NCI-H524 (cell line): ENCODE data around the gene SMIM38.
A peak's percentile ranks its signal among the peaks of the same experiment; 100 is the strongest.

Experiments
- DNase-seq, 2 experiments: peaks; one replicate each; lab custom pipeline; 2025; lab: John Stamatoyannopoulos, UW

SMIM38 gene

GRCh38 chr11:69155302-69156234 is at the start of gene SMIM38:
TSS of gene SMIM38 (plus strand) at chr11:69155935. CDS start at chr11:69157847, 1,912 bp downstream.
- DNase-seq, result no peak

DNA sequence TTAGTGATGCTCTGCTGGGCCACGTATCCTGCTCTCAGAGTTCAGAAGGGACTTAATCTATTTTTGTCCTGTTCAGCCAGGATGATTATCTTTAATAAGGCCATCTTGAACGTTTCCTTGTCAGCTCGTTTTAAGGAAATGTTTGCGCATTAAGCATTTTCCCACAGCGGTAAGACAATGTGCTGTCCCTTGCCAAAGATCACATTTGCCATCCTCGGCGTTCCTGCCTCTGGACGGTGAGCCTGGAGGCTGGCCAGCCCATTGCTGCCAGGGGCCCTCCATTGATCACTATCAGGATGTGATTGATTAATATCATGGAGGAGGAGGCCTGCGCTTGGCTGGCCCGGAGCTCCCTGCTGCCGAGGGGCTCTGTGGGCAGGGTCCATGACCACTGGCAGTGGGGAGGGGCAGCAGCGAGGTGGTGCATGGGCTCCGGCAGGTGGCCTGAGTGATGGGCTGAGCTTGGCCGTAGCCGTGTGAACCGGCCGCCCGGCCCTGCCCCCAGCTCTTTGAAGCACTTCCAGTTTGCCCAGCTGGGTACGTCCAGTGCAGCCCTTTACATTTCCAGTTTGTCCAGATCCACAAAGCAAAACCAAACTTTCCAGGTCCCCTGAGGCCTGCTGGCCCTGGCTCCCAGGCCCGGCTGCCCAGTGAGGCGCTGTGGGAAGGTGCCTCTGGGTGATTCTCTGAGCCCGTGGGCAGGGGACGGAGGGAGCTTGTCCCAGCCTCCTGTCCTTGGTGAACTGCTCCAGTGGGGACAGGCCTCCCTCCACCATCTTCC is 49.5 kb upstream of the SMIM38 start:
- DNase-seq, result no peak

GRCh38 chr11:69107413-69107812 is 48.3 kb upstream of the SMIM38 start:
- no peak for DNase-seq

GRCh38 chr11:69108030-69108429 is 47.7 kb upstream of the SMIM38 start:
- no peak for DNase-seq

GRCh38 chr11:69108559-69108958 is 47.2 kb upstream of the SMIM38 start:
- DNase-seq, result no peak

- DNase-seq, result no peak
Observed at GRCh38 chr11:69109101-69109500, 46.6 kb upstream of the SMIM38 start.

DNA sequence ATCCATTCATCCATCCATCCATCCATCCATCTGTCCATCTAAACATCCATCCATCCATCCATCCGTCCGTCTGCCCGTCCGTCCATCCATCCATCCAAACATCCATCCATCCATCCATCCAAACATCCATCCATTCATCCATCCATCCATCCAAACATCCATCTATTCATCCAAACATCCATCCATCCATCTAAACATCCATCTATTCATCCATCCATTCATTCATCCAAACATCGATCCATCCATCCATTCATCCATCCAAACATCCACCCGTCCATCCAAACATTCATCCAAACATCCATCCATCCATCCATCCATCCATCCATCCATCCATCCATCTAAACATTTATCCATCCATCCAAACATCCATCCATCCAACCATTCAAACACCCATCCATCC is 45.3 kb upstream of the SMIM38 start:
- no peak for DNase-seq

DNA sequence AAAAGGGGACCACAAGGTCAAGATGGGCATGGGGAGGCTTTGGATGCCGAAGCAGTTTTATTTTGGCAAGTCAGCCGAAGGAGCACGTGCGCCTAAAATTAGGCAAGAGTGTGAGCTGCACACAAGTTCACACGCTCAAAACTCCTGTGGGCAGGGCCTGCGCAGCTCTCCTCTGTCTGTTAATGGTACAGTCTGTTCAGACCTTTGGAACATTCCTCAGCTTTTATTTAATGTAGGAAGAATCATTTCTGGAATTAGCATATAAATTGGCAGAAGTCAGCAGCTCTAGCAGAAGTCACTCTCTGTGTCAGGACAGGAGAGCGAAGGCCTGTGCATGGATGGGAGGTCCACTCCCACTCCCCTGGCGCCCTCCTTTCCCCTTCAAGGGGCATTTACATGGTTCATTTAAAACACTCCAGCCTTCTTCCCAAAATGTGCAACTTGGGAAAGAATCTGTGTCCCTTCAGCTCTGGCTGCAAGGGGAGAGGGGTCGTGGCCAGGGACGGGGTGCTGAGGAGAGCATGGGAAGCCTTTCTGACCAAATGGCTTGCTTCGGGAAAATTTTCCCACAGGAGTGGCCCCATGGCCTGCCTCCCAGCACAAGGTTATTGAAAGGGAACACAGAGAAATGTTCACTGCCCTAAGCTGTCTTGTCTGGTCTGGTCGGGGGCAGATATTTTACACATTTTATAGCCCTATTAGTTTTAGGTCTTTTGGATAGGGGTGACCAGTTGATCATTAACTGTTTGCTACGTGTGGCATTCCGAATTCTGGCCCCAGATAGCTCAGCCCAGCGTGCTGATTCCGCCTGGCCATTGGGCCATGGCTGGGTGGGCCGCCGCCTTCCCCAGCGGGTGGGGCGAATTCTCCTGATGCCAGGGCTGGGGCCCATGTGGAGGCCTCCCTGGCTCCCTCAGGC is 43.9 kb upstream of the SMIM38 start:
- no peak for DNase-seq

DNA sequence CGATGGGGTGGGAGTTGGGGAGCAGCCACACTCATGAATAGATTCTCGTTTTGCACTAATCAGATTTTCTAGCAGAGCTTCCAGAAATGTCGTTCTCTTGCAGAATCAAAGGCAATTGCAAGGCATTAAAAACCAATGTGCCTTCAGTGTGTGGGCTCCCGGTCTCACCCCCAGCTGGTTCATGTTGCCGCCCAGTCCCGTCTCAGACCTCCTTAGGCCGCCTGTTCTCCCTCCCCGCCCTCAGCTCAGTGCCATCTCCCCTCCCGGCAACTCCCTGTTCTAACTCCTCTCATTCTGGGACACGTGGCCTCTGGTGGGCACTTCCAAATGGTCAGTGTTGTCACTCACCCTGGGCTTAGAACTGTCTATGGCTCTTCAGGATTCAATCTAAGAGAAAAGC is 42.5 kb upstream of the SMIM38 start:
- DNase-seq, result no peak

DNA sequence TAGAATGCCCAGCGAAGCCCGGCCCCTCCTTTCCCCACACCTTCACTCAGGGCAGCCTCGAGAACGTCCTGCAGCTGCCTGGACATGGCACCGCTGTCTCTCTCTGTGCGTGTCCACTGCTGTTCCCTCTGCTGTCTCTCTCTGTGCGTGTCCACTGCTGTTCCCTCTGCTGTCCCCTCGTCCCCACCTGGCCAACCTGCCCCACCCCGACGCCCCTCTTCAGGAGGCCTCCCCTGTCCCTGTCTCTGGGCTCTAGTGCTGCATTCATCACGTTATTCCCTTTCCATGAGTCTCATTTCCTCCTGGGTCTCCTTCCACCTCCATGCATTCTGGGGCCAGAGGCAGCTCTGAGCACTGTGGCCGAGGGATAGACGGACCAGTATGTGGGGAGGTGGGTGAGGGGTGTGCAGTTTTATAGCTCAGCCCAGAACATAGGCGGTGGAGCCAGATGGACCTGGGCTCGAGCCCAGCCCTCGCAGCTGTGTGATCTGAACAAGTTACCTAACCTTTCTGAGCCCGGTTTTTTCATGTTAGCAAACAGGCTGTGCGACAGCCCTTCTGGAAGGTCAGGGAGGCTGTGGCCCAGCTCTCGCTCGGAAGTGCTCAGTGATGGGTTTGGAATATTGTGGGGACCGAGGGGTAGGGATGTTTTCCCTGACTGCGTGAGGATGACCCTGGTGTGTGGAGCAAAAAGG is 41.9 kb upstream of the SMIM38 start:
- no peak for DNase-seq

DNA sequence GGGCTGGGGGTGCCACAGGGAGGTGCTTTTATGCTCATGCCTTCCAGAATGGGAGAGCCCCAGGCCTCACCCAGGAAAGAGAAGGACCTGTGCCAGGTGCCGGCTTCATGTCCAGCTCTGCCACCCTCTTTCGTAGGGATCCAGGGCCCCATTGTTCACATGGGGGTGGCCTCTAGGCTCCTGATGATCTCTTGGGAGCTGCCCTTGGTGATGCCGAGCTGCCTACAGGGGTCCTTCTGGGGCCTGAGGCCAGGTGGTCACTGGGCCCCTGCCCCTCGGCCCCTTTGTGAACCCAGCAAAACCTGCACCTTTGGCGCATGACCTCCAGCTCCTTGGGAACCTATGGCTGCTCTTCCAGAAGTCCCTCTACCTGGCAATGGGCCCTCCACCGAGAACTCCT is 41.4 kb upstream of the SMIM38 start:
- DNase-seq, result no peak

- peak; percentile 49 to 91 for DNase-seq
Observed at GRCh38 chr11:69114811-69115523, 40.8 kb upstream of the SMIM38 start.

DNA sequence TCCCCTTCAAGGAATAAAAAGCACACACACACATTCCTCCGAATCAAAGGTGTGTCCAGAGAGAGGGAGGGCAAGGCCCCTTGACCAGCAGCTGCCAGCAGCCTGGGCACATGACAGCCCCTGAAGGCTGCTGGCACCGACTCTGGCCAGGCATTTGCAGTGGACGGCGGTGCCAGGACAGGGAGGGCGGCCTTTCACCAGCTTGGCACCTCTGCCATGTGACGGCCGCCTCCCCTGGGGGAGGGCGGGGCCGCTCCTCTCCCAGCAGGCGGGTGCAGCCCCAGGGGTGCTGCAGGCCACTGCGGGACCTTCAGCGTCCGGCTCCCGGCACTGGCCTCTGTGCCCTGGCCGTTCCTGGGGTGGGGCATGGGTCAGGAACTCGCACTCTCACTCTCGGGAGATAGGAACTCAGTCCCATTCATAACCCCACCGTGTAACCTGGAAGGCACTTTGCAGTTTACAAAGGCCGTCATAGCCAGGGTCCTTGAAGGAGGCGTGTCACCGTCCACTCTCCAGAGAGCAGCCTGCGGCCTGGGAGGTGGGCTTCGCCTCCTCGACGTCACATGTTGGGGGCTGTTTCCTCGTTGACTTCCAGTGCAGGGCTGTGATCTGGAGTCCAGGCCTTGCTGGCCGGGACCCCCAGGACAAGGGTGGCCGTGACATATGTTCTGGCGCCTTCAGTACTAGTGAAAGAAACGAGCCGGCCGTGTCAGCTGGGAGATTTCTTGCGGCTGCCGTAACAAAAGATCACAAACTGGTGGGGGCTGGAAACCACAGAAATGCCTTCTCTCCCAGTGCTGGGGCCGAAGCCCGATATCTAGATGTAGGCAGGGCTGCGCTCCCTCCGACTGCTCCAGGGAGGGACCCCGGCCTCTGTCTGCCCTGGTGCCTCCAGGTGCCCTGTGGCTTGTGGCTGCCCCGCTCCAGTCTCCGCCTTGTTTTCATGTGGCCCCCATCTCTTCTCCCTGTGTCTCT is 39.9 kb upstream of the SMIM38 start:
- peak in 1 of 2 experiments; percentile 28 for DNase-seq

GRCh38 chr11:69116671-69117070 is 39.1 kb upstream of the SMIM38 start:
- DNase-seq, result no peak

DNA sequence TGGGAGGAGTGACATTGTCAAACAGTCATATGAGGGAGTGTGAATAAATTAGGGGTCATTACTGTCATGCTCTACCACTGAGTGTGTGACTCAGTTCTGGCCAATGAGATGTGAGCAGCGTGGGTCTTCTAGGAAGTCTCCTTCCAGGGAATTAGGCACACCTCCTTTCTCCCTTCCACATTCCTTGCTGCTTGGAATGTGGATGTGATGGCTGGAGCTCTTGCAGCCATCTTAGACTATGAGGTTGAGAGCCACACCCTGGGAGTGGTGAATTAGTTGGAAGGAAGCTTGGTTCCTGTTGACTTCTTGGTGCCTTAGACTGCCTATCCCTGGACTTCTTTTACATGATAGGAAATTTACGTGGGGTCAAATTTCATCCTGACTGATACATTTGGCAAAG is 36.5 kb upstream of the SMIM38 start:
- DNase-seq, result no peak

DNA sequence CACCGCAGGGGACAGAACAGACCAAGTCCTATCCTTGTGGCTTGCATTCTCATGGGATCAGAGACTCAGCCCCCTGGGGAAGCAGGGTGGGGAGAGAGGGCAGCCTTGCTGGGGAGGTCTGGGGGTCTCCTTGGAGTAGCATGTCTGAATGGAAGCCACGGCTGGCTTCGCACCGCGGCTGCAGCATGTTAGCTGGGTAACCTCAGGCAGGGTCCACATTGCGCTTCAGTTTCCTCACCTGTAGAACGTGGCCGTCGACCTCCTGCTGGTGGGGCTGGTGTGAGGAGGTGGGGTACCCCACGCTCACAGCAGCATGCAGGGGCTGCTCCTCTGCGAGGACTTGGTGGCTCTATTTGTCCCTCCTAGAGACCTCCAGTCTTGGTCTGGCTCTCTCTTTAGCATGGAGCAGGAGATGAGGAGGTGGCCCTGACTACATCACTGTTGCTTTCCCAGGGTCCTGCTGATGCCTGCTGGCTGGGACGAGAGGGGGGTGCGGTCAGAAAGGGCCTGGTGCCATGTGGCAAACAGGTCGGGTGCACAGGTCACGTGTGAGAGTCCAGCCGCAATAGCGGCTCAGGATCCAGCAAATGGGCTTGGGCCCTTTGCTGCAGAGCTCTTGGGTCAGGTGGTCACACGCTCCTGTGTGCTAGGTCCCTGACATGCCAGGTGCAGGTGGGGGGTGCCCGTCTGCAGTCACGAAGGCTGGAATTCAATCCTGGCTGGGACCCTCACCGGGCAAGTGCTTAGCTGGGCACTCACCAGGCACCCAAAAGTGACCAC is 35.4 kb upstream of the SMIM38 start:
- no peak for DNase-seq

GRCh38 chr11:69121021-69121420 is 34.7 kb upstream of the SMIM38 start:
- DNase-seq, result peak; percentile 55 to 67

DNA sequence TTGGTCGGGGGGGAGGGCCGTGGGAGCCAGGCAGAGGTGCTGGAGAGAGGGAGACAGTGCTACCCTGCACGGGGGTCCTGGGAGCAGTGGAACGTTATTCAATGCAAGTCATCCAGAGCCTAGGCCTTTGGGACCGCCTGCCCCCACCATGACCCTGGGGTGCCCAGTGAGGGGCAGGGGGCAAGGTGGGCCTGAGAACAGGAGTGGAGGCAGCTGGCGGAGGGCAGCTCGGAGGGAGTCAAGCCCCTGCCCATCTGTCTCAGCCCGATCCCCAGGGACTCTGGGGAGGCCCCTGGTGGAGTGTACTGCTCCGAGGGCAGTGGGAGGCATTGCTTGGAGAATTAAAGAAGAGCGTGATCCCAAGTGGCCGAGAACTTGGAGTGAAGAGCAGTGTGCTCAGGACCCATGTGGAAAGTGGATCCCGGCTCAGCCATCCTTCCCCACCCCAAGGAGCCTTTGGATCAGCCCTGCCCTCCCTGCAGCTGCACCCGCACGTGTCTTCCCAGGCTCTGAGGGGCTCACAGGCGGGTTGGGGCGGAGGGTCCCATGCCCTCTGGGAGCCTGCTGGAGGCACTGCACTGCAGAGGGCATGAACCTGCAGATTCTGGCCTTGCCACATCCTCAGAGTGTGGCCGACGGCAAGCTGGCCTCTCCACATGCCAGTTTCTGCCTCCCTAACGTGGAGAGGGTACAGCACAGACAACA is 34.0 kb upstream of the SMIM38 start:
- DNase-seq, result peak; percentile 79 to 94
